NCI-H345 treated with DMSO at 0.1 percent for 48 hours (cell line): ENCODE measurements around the gene TEX35.
A peak's percentile ranks its signal among the peaks of the same experiment; 100 is the strongest.

Experiments used
- DNase-seq: peaks from one replicate; lab custom pipeline; 2025; ENCODE audit not compliant: unreplicated experiment; lab: John Stamatoyannopoulos, UW

Gene TEX35

DNA sequence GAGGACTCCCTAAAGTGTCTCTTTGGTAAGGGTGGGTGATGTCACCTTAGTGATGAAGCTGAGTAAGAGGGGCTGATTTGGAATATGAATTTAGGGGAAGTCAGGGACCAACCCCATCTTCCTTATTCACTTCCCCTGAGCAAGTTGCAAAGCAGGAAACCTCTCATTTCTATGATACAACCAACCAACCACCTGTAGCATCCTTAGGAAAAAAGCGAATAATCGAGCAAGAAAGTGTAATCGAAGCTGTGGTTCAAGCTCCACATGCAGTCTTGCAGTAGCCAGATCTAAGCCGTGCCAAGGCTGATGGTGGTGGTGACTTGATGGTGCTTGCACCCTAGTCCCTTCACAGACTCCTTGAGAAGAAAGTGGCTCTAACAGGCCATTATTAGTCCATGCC is 3.2 kb downstream of the TEX35 start:
- DNase-seq = no peak

DNA sequence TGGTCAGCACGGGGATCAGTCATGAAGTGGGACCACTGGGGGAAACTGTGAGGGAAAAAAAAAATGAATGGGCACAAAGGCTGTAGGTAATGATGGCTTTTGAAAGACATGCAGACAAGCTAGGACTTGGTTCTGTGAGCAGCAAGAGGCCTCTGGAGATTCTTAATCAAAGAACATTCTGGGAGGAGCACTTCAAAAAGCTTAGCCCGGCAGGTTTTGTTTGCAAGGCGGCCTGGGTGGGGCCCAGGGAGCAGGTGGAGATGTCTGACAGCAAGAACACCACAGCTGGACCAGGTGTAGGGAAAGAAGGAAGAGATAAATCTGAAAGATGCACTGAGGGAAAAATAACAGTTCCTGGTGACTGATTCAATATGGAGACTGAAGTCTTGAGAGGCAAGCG is 6.0 kb downstream of the TEX35 start:
- DNase-seq = peak; percentile 31

DNA sequence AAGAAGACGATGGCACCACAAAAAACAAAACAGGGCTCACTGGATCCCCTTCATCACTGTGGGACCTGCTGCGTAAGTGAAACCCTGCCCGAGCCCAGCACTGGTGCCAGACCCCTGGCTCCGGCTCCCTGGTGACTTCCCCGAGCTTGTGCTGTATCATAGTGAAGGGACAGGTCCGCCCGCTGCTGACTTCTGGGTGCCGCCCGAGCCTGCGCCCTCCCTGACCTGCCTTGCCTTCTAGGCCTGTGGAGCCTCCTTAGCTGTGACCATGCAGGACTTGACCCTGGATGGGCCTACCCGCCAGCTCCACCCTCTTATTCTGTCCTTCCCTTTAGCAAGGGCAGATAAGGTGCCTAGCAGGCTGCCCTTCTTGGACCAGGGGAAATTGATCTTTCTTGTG is 7.9 kb downstream of the TEX35 start:
- no peak for DNase-seq

DNA sequence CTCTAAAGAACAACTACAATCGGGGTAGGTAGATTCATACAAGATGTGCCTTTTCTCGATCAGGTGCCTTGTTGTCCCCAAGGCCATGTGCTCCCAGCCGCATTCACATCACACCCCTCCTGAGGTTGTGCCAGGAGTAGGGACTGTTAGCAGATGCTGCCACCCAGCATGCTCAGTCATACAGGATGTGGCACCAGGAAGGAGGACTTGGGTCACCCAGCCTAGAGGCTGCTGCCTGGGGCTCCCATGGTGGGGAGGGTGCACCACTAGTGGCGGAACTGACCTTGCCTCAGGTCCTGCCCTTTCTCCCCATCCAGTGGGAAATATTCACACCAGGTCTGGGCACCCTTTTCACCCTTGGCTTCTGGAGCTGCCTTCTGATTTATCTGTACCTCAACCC is 8.3 kb downstream of the TEX35 start:
- no peak for DNase-seq

DNA sequence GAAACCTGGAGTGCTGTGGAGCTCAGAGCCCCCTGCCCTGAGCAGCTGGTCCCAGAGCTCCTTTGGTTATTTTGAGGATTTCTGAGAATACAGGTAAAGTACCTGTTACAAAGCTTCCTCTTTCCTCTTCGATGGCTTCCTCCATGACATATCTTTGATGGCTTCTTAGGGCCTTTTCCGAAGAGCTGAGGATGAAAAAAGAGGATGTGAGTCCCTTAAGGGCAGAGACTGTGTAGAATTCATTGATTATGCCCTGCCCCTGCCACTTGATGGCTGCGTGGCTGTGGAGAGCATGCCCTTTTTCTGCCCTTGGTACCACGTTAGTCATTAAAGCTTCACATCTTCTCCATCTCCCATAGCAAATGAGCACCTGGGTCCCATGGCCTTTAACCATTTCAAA is 14.2 kb downstream of the TEX35 start:
- DNase-seq = no peak

DNA sequence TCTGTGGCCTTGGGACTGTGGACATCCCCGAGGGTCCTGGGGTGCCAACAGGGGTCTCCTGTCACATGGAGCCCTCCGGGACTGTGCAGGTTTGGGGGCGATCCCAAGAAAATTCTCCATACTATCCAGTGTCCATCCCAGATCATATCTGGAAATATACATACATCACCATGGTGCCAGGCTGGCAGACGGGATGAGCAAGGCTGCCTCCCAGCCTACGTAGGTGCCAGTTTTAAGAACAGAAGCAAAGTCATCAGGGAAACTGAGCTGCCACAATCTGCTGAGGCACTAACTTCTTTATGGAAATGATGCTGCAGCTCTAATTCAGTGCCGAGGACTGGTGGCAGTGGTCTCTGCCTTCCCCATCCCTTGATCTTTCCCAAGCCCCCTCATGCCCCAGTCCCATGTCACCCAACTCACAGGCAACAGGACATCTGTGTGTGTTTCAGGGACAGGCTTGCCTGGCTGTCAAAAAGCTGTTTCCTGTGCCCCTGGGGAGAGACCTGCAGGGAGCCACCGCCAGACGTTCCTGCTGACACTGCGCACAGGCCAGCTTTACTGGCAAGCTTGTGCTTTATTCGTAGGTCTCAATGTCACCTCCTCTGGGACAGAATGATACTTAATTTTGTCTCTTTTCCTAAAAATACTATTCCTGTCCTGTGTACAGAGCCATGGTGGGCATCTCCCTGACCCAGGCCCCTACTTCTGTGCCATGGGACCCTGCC is 15.5 kb downstream of the TEX35 start:
- DNase-seq = peak; percentile 43

DNA sequence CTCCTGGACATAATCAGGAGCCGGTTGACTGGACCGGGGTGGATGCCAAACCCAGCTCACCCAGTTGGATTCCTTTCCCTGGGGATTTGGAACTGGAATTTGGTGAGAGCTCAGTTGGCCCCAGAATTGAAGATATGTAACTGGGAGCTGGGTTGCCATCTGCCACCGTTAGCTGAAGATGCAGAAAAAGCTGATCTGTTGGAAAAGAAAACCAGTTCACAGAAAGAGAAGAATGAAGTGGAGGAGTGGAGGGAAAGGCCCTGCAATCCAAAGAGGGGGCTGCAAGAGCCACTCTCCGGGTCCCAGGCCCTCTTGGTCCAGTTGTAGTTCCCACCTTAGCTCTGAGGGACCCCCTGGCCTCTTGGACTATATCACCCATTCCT is 16.0 kb downstream of the TEX35 start:
- no peak for DNase-seq

DNA sequence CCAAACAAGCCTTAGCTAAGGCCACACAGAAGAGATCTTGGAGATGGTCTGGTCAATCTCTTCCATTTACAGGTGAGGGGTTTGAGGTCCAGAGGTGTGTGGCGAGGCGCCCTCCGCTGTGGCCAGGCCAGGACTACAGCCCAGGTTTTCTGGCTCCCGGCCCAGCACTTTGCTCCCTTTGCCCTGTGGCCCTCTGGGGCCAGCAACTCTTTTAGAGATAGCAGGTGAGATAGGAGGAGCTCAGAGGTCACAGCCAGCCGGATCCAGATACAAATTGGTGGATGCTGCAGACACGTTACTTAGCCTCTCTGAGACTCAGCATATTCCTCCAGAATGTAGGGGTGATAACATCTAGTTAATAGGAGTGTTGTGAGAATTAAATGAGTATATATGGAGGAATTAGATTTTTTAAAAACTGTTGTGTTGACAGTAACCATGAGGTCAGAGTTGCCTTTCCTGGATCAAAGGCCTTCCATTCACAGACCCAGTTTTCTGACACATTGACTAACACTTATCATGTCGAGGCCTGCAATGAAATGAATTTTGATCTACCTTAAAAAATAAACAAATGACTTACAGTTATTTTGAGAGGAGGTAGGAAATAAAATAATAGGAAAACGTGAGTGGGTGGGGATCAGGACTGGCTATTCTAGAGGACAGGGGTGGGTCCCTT is 16.6 kb downstream of the TEX35 start:
- no peak for DNase-seq

DNA sequence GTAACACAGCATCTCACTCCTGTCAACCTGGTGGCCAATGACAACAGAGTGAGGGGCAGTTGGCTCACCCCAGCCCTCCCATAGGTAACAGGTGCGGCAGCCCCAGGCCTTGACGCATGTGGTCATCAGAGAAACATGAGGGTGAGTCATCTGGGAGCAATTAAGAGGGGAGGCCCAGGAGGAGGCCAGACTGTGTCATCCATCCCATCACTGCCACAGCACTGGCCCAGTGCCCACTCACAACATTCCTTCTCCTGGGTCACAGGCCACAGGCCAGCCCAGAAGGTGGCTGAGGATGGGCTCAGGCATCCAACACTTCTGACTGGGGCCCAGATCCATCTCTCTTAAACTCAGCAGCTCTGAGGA is 17.1 kb downstream of the TEX35 start:
- no peak for DNase-seq

DNA sequence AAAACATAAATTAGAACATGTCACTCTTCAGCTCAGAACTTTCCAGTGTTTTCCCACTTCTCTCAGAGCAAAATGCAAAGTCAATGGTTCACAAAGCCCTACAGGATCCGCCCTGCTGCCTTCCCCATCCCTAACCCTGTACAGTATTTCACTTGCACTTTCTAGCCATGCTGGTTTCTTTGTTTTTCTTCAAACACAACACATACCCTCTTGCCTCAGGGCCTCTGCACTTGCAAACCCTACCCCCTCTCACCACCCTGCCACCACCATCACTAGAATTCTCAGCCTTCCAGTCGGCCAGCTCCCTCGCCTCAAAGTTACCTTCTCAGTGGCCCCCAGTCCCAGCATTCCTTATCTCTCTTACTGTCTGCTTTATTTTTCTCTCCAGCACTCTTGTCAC is 17.6 kb downstream of the TEX35 start:
- no peak for DNase-seq

DNA sequence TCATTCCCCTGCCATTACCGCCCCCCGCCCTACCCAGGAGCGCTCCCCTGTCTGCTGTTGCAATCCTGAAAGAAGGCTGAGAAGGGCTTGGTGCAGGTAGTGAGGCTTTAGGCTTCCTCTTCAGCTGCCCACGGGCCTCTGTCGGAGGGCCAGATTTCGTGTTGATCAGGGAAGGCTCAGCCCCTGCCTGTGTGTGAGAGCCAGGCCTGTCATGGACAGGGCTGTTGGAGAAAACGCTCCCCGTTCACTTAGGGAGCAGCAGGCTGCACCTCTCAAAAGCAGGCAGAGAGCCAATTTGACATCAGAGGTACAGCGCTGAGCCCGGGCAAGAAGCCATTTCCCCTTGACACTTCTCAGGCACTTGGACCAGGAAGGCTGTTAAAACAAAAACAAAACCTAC is 19.0 kb downstream of the TEX35 start:
- peak; percentile 62 for DNase-seq

DNA sequence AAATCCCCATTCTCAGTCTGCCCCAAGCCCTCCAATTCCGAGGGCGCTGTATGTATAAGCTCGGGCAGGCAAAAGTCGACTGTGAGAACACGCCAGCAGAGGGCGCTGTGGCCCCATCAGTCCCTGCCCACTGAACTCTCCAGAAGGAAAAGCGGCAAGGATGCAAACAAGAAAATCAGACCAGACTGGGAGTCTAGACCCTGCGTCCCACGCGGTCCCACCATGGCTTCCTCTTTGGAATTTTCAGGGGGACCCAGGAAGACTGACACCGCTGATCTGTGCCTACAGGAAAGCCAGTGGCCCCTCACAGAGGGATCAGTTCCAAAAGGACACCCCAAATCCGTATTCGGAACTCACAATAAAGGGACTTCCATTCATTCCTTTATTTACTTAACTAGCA is 19.5 kb downstream of the TEX35 start:
- DNase-seq = peak; percentile 68

DNA sequence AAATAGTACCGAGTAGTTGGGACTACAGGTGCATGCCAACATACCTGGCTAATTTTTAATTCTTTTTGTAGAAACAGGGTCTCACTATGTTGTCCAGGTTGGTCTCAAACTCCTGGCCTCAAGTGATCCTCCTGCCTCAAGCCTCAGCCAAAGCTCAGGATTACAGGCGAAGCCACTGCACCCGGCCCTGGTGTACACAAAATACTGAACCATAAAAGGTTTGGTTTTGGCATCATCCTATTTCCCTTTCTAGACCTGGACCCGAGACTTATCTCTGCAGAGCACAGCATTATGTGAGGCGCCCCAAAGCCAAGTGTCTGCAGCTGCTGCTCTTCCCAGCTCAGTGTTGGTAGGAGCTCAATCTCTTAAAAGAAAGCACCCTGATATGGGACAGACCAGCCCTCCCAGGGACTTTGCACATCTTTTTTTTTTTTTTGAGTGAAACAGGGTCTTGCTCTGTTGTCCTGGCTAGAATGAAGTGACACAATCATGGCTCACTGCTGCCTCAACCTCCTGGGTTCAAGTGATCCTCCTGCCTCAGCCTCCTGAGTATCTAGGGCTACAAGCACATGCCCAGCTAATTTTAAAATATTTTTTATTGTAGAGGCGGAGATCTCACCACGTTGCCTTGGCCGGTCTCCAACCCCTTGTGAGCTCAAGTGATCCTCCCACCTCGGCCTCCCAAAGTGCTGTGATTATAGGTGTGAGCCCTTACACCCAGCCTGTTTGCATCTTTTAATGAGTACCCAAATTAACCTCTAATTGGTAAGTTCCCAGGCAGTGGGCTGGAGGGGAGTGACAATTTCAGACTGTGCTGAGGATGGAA is 20.4 kb downstream of the TEX35 start:
- no peak for DNase-seq

DNA sequence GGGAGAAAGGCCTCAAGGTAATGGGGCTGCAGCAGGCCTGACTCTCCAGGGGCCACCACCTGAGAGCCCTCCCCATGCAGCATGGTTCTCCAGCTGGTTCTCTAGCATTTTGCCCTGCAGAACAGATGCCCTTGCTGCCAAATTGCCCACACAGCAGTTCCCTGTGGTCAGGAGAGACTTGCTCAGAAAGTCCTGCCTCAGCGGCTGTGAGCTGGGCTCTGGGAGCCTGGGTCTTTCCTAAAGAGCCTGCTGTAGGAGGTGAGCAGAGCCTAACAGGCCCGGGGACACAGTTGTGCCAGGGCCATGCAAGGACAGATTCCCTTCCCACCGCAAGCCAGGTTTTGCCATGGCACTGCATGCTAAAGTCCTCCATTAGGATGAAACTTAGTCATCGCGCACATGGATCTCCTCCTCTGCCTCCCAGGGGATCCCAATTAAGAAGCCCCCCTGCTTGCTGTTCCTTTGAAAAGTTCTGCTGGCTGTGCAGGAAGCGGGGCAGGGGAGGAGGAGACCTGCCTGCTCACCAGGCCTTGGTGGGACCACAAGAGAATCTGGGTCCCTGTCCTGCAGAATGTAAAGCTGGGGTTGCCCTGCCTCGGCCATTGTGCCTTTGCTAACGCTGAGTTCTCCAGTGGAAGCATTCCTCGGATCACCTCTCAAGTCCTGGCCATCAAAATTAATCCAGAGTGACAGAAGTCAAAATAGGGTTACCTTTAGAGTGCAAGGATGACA is 21.4 kb downstream of the TEX35 start:
- no peak for DNase-seq

DNA sequence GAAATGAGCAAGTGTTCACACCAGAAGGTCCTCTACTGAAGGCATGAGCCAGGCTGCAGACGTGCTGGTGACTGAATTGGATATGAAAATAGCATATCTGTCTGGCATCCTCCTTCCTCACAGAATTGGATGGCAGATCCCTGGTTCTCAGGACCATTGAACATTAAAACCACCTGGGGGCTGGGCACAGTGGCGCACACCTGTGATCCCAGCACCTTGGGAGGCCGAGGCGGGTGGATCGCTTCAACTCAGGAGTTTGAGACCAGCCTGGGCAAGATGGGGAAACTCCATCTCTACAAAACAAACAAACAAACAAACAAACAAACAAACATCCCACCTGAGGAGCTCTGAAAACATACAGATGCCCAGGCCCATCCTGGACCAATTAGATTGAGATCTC is 23.4 kb downstream of the TEX35 start:
- no peak for DNase-seq

DNA sequence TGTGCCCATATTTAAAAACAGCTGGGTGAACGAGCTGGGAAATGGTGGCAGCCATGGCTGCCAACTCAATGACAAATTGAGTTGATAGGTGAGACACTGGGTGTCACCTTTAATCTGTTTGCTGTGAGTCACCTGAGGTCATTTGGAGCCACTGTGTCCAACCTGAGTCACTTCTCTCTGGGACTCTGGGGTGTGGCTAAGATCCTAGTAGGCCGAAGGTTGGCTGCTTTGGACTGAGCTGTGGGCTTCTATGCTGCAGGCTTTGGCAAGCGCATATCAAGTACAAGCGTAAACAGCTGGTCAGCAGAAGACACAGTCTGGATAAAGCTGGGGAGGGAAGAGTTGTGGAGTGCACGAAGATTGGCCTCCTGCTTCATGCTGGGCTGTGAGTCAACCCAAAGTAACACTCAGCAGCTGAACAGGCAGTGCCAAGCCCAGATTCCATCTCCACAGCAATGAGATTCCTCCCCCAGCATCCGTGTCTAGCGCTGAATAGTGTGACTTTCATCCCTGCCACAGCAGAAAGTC is 24.0 kb downstream of the TEX35 start:
- DNase-seq = no peak

DNA sequence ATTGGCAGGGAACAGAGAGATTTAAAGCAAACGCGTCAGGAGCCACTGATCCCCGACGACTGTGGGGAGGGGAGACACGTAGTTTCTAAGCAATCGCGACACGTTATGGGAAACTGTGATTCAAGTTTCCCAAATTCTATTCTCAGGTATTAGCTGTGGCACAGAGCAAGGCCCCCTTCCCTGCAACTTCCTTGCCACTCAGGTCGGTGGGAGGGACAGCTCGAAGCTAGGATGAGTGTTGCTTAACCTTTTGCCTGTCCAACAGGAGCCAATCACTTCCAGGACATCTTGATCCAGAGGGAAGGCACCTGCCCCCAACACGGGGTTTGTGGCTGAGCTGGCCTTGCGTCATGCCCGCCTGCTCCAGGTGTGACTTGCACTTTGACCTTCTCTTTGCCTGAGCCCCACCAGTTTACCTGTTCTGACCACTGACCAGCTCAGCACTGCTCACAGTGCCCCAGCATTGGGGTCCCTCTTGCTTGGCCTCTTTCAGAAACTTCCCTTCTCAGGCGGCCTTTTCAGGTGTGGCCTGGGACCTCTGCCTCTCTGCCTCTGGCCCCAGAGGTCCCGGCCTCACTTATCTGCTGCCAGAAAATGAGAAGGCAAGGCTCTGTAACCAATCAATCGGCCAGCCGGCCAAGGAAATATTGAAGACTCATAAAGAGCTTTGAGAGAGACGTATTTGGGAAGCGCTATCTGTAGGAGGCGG is 24.6 kb downstream of the TEX35 start:
- DNase-seq = no peak

DNA sequence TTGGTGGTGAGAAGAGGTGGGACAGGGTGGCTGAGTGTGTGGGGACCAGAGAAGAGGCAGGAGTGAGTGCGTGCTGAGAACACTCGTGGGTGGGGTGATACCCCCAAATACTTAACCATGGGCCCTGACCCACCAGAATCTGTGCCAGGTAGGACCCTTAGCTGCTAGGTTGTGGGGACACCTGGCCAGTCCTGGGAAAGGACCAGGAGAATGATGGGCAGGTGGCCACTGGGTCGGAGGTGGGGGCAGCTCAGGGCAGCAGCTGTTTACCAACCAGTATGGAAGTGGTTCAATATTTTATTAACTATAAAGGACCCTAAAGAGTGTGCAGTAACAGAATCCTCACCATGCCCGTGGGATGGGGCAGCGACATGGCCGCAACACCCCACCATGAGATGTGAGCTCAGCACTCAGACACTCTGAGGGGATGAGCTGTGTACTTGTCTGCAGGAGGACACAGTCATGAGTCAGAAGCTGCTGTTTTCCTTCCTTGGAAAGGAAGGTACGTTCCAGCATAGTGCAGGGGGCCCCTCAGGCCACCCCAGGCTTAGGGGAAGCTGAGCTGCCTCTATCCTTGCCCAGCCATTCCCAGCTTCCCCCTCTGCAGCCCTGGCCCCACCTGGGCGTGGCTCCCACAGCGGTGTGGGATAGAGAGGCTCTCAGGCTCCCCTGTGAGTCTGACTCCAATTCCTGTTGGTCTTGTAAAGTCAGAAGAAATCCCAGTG is 25.4 kb downstream of the TEX35 start:
- DNase-seq = no peak

DNA sequence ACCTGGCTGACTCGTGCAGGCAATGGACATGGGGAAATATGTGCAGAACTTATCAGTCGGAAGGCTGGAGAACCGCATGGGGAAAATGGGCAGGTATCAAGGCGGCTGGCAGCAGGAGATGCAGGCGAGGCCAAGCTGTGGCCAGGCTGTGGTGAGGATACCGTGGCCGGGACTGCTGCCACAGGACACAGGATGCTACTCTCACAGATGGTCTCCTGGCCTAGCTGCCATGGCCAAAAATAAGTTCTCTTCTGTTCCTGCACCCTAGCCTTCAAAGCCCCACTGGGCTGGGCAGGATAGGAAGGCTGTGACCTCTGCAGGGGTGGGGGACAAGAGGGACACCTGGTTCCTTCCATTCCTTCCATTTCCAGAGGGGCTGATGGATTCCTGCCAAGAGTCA is 26.4 kb downstream of the TEX35 start:
- DNase-seq = no peak

DNA sequence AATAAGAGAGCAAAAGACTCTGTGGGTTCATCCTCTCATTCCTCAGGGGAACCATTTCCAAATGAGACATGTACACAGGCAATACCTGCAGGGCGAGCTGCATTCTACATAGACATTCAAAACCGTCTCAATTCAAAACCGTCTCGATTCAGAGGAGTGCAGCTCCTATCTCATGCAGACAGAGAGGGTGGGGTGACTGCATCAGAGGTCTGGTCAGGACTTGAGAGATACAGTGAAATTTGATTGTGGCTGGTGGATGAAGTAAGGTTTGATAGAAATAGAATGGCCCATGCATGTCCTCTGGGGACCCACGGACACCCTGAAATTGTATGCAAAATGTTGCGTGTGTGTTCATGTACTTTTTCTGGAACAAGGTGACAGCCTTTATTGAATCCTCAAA is 27.3 kb downstream of the TEX35 start:
- DNase-seq = no peak
